Chondrocyte (in vitro differentiated cells): ENCODE results near the gene NID2. TPM values are rescaled to one million over a fixed set of nuclear protein-coding genes. Genes with fewer than 3 reads are reported as not detected.

Experiments used
- DNase-seq: peaks from one replicate; pipeline ENCODE4 v3.0.0; 2021; ENCODE audit warnings: mixed read lengths, low spot score
- H3K27ac Mint-ChIP-seq: one replicate; pipeline ENCODE4 v1.8.0; 2021; ENCODE audit warnings: mild to moderate bottlenecking, moderate library complexity, mixed read lengths; ENCODE audit not compliant: unreplicated experiment
- H3K27me3 Mint-ChIP-seq: 2 replicates; pipeline ENCODE4 v1.8.0; 2021; ENCODE audit warnings: low read depth, mixed read lengths
- H3K36me3 Mint-ChIP-seq: 2 replicates; pipeline ENCODE4 v1.8.0; 2021; ENCODE audit warnings: low read depth, mixed read lengths
- H3K4me1 Mint-ChIP-seq: 2 replicates; pipeline ENCODE4 v1.8.0; 2021; ENCODE audit warnings: low read depth, mild to moderate bottlenecking, mixed read lengths
- H3K4me3 Mint-ChIP-seq: one replicate; pipeline ENCODE4 v1.8.0; 2021; ENCODE audit warnings: mild to moderate bottlenecking, moderate library complexity, mixed read lengths; ENCODE audit not compliant: unreplicated experiment
- H3K9me3 Mint-ChIP-seq: 2 replicates; pipeline ENCODE4 v1.8.0; 2021; ENCODE audit warnings: low read depth, mixed read lengths
- total RNA-seq: library from RNA; stranded (reverse); gene quantifications from 3 replicates; pipeline ENCODE4 v1.2.1, GENCODE V29; 2021
- TF ChIP-seq, protein P1 (sequence below): fragments of 200-600 bp; sonication (generic); IDR thresholded peaks from 2 replicates; pipeline ENCODE4 v1.5.0; 2021; ENCODE audit warnings: antibody characterized with exemption, mild to moderate bottlenecking, moderate library complexity

The NID2 gene
- total RNA-seq, 1 donor from 2014 or later: 51.6 TPM

DNA sequence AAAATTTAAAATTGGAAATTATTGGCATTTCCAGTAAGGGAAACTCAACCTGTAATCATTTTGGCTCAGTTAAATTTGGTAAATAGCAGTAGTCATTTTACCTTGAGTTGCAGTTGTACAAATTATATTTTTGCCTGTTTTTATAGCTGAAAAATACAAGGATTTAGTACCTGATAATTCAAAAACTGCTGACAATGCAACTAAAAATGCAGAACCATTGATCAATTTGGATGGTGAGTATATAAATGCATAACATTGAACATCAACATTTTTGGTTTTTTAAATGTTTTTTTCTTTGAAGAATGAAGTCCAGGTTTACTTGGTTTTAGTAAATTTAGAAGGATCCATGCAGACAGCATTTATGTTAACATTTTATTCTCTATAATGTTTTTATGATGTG lies 70.5 kb downstream of the NID2 start:
- no peak overlapping the region for H3K4me3 Mint-ChIP-seq
- no peaks in the 10 kb centered on the region for H3K27me3 Mint-ChIP-seq
- peaks cover 30% of the 10 kb centered on the region for H3K4me1 Mint-ChIP-seq
- TF ChIP-seq, protein P1, sequence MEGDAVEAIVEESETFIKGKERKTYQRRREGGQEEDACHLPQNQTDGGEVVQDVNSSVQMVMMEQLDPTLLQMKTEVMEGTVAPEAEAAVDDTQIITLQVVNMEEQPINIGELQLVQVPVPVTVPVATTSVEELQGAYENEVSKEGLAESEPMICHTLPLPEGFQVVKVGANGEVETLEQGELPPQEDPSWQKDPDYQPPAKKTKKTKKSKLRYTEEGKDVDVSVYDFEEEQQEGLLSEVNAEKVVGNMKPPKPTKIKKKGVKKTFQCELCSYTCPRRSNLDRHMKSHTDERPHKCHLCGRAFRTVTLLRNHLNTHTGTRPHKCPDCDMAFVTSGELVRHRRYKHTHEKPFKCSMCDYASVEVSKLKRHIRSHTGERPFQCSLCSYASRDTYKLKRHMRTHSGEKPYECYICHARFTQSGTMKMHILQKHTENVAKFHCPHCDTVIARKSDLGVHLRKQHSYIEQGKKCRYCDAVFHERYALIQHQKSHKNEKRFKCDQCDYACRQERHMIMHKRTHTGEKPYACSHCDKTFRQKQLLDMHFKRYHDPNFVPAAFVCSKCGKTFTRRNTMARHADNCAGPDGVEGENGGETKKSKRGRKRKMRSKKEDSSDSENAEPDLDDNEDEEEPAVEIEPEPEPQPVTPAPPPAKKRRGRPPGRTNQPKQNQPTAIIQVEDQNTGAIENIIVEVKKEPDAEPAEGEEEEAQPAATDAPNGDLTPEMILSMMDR: no peak
- DNase-seq: no peak
- peaks cover 30% of the 10 kb centered on the region for H3K36me3 Mint-ChIP-seq
- H3K27ac Mint-ChIP-seq: no peak overlapping the region
- no peaks in the 10 kb centered on the region for H3K9me3 Mint-ChIP-seq

DNA sequence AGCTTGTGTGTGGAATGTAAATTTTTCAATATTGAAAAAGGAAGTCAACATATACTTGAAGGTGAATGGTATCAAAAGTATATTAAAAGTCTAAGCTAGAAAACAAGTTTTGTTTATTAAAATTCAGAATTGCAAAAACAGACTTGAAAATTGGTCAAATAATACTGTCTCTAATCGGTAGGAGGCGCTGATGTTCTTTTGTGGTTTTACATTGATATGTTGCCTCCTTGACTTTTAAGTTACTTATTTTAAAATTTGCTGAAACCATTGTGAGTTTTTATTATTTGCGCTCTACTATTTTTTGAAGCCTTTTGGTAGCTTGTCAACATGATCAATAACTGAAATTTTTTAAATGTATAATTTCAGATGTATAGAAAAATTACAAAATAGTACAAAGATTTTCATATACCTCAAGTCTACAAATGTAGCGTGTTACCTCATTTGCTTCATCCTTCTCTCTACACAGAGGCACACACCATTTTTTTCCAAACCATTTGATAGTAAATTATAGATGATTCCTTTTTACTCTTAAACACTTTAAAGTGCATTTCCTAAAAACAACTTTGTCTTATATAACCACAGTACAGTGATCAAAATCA lies 72.6 kb downstream of the NID2 start:
- Mint-ChIP-seq H3K27ac (no peak overlapping the region), H3K9me3 (no peaks in the 10 kb centered on the region), H3K4me3 (no peak overlapping the region), H3K36me3 (peaks cover 27% of the 10 kb centered on the region), H3K4me1 (peaks cover 21% of the 10 kb centered on the region), H3K27me3 (no peaks in the 10 kb centered on the region)
- TF ChIP-seq, protein P1: peak; percentile 97
- no peak for DNase-seq

GRCh38 chr14:51993285-51993920 lies 75.5 kb downstream of the NID2 start:
- Mint-ChIP-seq H3K27me3 (no peaks in the 10 kb centered on the region), H3K4me1 (peaks cover 37% of the 10 kb centered on the region), H3K9me3 (no peaks in the 10 kb centered on the region), H3K27ac (no peak overlapping the region), H3K4me3 (no peak overlapping the region), H3K36me3 (peaks cover 18% of the 10 kb centered on the region)
- TF ChIP-seq, protein P1: no peak
- DNase-seq: no peak

DNA sequence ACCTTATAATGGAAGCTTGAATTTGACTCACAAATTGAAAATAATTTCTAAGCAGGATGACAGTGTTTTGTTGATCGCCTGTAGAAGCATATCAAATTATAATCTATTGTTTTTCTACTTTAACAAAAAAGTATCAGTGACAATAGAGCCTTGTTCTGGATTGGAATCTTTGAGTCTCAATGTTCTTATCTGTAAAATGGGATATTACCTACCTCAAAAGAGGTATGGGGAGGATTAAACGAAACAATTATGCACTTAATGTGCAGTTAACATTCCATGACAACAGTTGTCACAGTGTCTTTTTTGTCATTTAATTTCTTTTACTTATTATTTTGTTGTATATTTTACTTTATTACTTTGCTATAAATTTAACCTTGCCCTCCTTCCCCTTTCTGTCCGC lies 78.4 kb downstream of the NID2 start:
- peaks cover 32% of the 10 kb centered on the region for H3K4me1 Mint-ChIP-seq
- no peak overlapping the region for H3K27ac Mint-ChIP-seq
- no peak for DNase-seq
- H3K4me3 Mint-ChIP-seq: peak overlapping the region; percentile 85
- H3K9me3 Mint-ChIP-seq: no peaks in the 10 kb centered on the region
- no peaks in the 10 kb centered on the region for H3K27me3 Mint-ChIP-seq
- TF ChIP-seq, protein P1: no peak
- H3K36me3 Mint-ChIP-seq: peaks cover 15% of the 10 kb centered on the region

DNA sequence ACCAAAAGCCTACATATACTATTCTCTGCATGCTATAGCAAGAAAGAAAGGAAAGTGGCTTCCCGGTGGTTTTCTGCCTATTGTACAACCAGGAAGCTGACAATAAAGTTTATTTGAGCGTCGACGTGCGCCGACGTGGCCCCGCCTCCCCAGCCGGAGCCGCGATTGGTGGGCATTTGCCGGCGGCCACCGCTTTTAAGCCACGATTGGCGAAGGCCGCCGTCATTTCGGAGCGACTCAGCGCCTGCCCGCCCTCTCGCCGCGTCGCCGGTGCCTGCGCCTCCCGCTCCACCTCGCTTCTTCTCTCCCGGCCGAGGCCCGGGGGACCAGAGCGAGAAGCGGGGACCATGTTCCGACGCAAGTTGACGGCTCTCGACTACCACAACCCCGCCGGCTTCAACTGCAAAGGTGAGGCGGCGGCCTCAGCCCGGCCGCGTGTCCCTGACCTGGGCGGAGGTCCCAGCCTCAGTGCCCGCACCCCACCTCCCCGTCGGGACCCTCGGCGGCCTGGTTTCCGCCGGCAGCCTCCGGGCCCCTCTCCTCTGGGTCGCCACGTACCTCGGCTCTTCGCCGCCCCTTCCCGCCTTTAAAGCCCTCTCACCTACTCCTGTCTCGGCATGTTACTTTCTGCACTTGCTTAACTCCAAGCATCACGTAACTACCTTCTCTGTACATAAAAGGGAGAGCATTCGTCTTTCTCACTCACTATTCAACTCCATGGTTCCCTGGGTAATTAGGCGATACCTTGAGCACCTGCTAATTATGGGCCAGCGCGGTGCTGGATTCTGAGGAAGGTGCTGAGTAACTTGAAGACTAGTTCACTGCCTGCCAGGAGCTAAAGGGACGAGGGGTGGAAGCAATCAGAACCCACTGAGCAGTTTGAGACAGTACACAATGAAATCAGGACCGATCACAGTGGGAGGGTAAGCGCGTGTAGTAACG lies 79.3 kb downstream of the NID2 start, which contains the start of gene RTRAF:
Gene RTRAF (plus strand): TSS at position 254 of the 942 bp plus-strand sequence. CDS start 94 bp downstream, at position 348.
- no peaks in the 10 kb centered on the region for H3K9me3 Mint-ChIP-seq
- TF ChIP-seq, protein P1: no peak
- H3K27me3 Mint-ChIP-seq: no peaks in the 10 kb centered on the region
- peak within 1 kb of the TSS; percentile 85 for H3K4me3 Mint-ChIP-seq
- peaks cover 32% of the 10 kb centered on the region for H3K4me1 Mint-ChIP-seq
- peaks cover 10% of the 10 kb centered on the region for H3K36me3 Mint-ChIP-seq
- H3K27ac Mint-ChIP-seq: peak within 1 kb of the TSS; percentile 84
- DNase-seq: peak; percentile 97
